Pancreas (tissue), 10 donors: ENCODE results near the gene ADAMTSL1. TPM values are rescaled to one million over a fixed set of nuclear protein-coding genes. Genes with fewer than 3 reads are reported as not detected.

Experiments used
- ATAC-seq, 4 donors: fragments of 200-7000 bp; cut with Tn5 transposase; one replicate each; pipeline versions ENCODE4 v1.8.0 to v1.9.1; 2020; ENCODE audit warnings: mild to moderate bottlenecking in 4 of 4, moderate library complexity in 4 of 4
- DNase-seq, 6 donors: peaks; one replicate each; pipeline ENCODE4 v3.0.0-alpha.2; 2020
- FAIRE-seq: peaks from 2 replicates; lab custom pipeline; 2012; peaks lifted over from hg19 to GRCh38; lab: Jason Lieb, UNC
- H3K27ac ChIP-seq, 4 donors: fragments of 200-600 bp; sonication (generic); 1 replicate in 3 of 4; 2 replicates in 1 of 4; pipeline versions ENCODE4 v1.5.0 to v1.8.0; 2020
- H3K27me3 ChIP-seq, 4 donors: fragments of 200-600 bp; one replicate each; pipeline ENCODE4 v1.8.0; 2021
- H3K36me3 ChIP-seq, 3 donors: fragments of 200-600 bp; sonication (generic) in 1 of 3; one replicate each; pipeline versions ENCODE4 v1.5.0 to v1.8.0; 2020 to 2021
- H3K4me1 ChIP-seq, 3 donors: fragments of 200-600 bp; one replicate each; pipeline ENCODE4 v1.8.0; 2021
- H3K4me3 ChIP-seq, 4 donors: fragments of 200-600 bp; sonication (generic) in 2 of 4; one replicate each; pipeline versions ENCODE4 v1.5.0 to v1.8.0; 2020 to 2021
- H3K9me3 ChIP-seq, 4 donors: fragments of 200-600 bp; one replicate each; pipeline ENCODE4 v1.8.0; 2021
- WGBS, 2 donors: extraction: QIAGEN DNeasy Blood & Tissue Kit; methylation state at CpG; one replicate each; pipeline ENCODE4 v1.1.7; 2013; 5-methylcytosine and 5-hydroxymethylcytosine counted together
- intact Hi-C, 3 donors: fragments of 100-400 bp; cut with DNase I; formaldehyde crosslinking; loops; one replicate each; pipeline versions ENCODE4 v1.11.1 to v1.14.2; 2022
- polyA plus RNA-seq, 2 donors: library from polyadenylated mRNA; stranded (reverse); fragments of 200-250 nt; gene quantifications; one replicate each; pipeline ENCODE4 v1.2.3, GENCODE V29; 2013
- total RNA-seq, 6 donors: library from RNA; stranded (reverse); fragmentation: NEBNext Ultra II Directional in 4 of 6; extraction: Animal tissue kit (Norgen Biotek cat#: 25700) in 4 of 6; gene quantifications; one replicate each; pipeline versions ENCODE4 v1.2.1 to v1.2.4, GENCODE V29; 2021 to 2023
- TF ChIP-seq, protein P1 (sequence below), 4 donors: fragments of 200-600 bp; sonication (generic) in 3 of 4; IDR thresholded peaks; one replicate each; pipeline versions ENCODE4 v1.5.0 to v1.8.0; 2021; ENCODE audit warnings: antibody characterized with exemption in 4 of 4
- donor health status: healthy with polysubstance abuse.
- donor health status: DM: no; HTN: no; CAD: no; lungs with moderate emphysema.
- donor health status: DM: no; HTN: no; CAD: no.
- donor health status: control.
- donor health status: control.
- donor health status: Bipolar disorder and iron deficiency.
- donor health status: DM: yes; HTN: yes; CAD: no.
- donor health status: DM: no; HTN: no; CAD: no.
- donor health status: DM: no; HTN: no; CAD: no.
- donor health status: DM: yes; HTN: yes; CAD: no.

ADAMTSL1 gene
- total and polyA plus RNA-seq, 8 donors, result 0.24 to 2.1 (median 0.67) TPM

DNA sequence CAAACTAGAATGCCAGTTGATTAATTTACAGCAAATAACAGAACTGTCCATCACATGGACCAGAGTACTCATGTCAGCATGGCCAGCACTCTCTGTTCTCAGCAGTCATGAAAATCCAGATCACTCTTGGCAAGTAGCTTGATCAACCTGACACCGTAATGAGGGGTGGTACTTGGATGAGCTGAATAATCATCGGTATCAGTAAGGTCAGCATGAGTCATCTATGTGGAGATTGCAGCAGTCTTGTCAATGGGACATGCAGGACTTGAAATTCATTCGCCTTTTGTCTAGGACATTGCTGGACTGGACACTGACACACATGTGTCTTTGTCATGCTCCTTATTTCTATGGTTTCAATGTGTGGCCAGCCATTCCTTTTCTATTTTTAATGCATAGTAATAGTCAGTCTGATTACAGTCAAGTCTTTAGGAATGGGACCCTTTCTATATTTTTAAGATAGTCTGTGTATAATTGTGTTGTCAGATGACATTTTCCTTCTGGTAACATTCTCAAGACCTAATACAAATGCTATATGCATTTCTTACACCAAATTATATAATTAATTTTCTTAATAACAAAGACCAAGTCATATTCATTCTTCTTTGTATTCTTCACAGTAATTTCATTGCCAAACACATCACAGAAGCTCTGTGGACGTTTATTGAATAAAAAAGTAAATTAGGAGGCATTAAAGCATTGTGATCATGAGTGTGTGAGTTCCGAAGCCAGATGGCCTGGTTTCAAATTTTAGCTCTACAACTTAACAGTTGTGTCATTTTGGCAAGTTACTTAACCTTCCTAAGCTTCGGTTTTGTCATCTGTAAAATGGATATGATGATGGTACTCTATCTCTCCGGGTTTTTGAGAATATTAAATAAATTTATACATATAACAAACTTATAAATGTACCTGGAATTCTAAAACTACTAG lies 57.4 kb downstream of the ADAMTSL1 start:
- no peak overlapping the region for H3K27ac ChIP-seq
- WGBS, 2 donors, result 54 to 65% methylated on average over 7 of the region's 7 CpGs
- no peaks in the 10 kb centered on the region for H3K36me3 ChIP-seq
- ATAC-seq (no peak), FAIRE-seq (no peak), DNase-seq (no peak)
- no peaks in the 10 kb centered on the region for H3K4me1 ChIP-seq
- no peaks in the 10 kb centered on the region for H3K9me3 ChIP-seq
- H3K4me3 ChIP-seq, result no peak overlapping the region
- H3K27me3 ChIP-seq, result peaks cover 0 to 7% (median 0%) of the 10 kb centered on the region in 4 donors
- intact Hi-C loops, result no loop called here
- TF ChIP-seq, protein P1, sequence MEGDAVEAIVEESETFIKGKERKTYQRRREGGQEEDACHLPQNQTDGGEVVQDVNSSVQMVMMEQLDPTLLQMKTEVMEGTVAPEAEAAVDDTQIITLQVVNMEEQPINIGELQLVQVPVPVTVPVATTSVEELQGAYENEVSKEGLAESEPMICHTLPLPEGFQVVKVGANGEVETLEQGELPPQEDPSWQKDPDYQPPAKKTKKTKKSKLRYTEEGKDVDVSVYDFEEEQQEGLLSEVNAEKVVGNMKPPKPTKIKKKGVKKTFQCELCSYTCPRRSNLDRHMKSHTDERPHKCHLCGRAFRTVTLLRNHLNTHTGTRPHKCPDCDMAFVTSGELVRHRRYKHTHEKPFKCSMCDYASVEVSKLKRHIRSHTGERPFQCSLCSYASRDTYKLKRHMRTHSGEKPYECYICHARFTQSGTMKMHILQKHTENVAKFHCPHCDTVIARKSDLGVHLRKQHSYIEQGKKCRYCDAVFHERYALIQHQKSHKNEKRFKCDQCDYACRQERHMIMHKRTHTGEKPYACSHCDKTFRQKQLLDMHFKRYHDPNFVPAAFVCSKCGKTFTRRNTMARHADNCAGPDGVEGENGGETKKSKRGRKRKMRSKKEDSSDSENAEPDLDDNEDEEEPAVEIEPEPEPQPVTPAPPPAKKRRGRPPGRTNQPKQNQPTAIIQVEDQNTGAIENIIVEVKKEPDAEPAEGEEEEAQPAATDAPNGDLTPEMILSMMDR (IDR thresholded peaks at IDR 0.05), result no peak

DNA sequence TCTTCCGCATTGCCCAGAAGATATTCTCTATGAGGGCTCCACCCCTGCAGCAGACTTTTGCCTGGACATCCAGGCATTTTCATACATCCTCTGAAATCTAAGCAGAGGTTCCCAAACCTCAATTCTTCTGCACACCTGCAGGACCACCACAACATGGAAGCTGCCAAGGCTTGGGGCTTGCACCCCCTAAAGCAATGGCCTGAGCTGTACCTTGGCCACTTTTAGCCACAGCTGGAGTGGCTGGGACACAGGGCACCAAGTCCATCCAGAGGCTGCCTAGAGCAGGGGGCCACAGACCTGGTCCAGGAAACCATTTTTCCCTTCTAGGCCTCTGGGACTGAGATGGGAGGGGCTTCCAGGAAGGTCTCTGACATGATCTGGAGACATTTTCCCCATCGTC lies 60.7 kb downstream of the ADAMTSL1 start:
- TF ChIP-seq, protein P1 (IDR thresholded peaks at IDR 0.05), result no peak
- no peak for FAIRE-seq
- DNase-seq, result no peak
- peaks cover 0 to 7% (median 0%) of the 10 kb centered on the region in 4 donors for H3K27me3 ChIP-seq
- intact Hi-C loops, result no loop called here
- no peak for ATAC-seq
- H3K27ac ChIP-seq, result no peak overlapping the region
- no peaks in the 10 kb centered on the region for H3K9me3 ChIP-seq
- H3K36me3 ChIP-seq, result no peaks in the 10 kb centered on the region
- H3K4me1 ChIP-seq, result no peaks in the 10 kb centered on the region
- WGBS, 2 donors, result 71 to 80% methylated on average over 2 of the region's 2 CpGs
- H3K4me3 ChIP-seq, result no peak overlapping the region

DNA sequence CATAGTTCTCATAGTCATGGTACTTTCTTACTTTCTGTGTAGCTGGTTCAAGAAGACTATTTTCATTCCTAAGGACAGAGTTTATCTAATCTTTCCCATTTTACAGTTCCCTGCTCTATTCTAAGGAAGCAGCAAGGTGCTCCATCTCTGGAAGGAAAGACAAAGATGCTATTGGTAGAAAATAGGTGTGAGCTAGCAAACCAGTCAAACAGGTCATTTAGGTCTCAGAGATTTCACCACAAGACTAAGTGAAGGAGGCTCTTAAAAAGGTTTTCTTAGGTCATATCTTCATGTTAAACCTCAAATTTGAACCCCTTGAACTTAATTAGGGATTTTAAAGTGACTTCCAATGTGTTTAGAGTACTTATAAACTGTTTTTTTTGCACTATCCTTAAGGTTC lies 62.6 kb downstream of the ADAMTSL1 start:
- no peak for ATAC-seq

DNA sequence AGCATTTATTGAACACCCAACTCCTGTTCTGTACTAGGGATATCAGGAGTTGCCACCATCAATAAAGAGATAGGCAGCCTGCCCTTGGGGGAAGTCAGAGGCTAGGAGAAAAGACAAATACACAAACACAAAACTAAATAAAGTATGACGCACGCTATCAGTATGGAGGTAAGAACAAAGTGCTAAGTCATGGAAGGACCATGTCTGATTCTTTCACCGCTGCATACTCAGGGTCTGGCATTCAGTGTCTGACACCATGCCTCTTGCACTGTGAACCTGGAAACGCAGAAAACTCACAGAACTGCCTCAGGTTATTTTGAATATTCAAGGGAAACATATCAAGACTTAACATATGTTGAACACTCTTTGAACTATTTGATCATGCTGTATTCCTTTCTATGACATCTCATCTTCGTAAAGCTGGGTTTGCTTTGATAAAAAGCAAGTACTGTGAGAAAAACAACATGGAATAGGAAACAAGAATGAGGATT lies 65.3 kb downstream of the ADAMTSL1 start:
- no peaks in the 10 kb centered on the region for H3K4me1 ChIP-seq
- no peak for ATAC-seq
- H3K27ac ChIP-seq, result no peak overlapping the region
- H3K27me3 ChIP-seq, result no peaks in the 10 kb centered on the region
- TF ChIP-seq, protein P1 (IDR thresholded peaks at IDR 0.05), result no peak
- no peaks in the 10 kb centered on the region for H3K9me3 ChIP-seq
- intact Hi-C loops, result no loop called here
- WGBS, 2 donors, result 47 to 48% methylated on average over 5 of the region's 5 CpGs
- FAIRE-seq, result no peak
- no peak overlapping the region for H3K4me3 ChIP-seq
- H3K36me3 ChIP-seq, result no peaks in the 10 kb centered on the region
- DNase-seq, result no peak

More for the DNA sequence above, 62.6 kb downstream of the ADAMTSL1 start:
- DNase-seq, result no peak
- Histone ChIP-seq H3K4me1 (no peaks in the 10 kb centered on the region), H3K4me3 (no peak overlapping the region), H3K9me3 (no peaks in the 10 kb centered on the region), H3K36me3 (no peaks in the 10 kb centered on the region), H3K27ac (no peak overlapping the region), H3K27me3 (peaks cover 0 to 7% (median 0%) of the 10 kb centered on the region in 4 donors)
- intact Hi-C loops, result no loop called here
- FAIRE-seq, result no peak
- TF ChIP-seq, protein P1 (IDR thresholded peaks at IDR 0.05), result no peak
